HG02678 (cell line): ENCODE data around the gene FAM240A.

Experiments used
- ATAC-seq: cut with Tn5 transposase; IDR thresholded peaks from one replicate; pipeline ENCODE4 v1.9.1; 2021; ENCODE audit warnings: mild to moderate bottlenecking, moderate library complexity; ENCODE audit not compliant: unreplicated experiment

The FAM240A gene

GRCh38 chr3:46661776-46662766 is 49.7 kb downstream of the FAM240A start:
- no peak for ATAC-seq

- no peak for ATAC-seq
Measured at GRCh38 chr3:46662771-46663551, 50.6 kb downstream of the FAM240A start.

- no peak for ATAC-seq
Measured at GRCh38 chr3:46663591-46664135, 51.3 kb downstream of the FAM240A start.

- no peak for ATAC-seq
Measured at GRCh38 chr3:46664188-46664970, 52.1 kb downstream of the FAM240A start.

DNA sequence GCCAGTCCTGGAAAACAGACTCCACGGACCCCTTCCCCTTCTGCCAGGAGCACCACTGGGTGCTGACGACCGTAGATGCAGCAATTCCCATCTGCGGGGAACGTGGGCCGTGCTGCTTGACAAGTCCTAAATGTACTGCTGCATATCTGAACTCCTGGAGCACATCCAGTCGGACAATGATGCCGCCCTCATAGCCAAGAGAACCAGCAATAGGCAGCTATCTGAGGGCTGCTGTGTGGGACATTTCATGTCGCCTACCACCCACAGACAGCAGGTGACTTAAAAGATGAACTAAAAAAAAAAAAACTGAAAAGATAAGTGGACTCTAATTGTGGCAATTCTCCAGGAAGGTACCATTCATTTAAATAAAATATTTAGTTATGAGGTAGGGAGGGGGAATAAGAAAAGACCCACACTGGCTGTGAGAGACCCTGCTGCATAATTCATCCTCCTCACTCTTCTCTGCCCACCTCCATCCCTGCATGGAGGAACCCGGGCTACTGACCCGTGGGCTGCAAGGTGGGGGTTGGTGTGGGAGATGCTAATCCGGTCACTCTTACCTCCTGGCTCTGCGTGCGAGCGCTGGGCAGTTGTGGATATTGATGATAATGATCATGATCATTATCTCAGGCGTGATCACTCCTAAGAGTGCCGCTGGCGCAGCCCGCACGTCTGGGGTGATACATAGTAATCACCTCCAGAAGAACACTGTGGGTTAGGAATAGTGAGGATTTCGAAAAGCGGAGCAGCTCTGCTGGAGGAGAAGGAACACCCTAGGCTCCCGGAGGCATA is 52.8 kb downstream of the FAM240A start:
- no peak for ATAC-seq

- ATAC-seq: no peak
Measured at GRCh38 chr3:46665763-46666452, 53.6 kb downstream of the FAM240A start.

GRCh38 chr3:46666453-46666845 is 54.1 kb downstream of the FAM240A start:
- ATAC-seq: no peak

- ATAC-seq: no peak
Measured at GRCh38 chr3:46667061-46667621, 54.8 kb downstream of the FAM240A start.

DNA sequence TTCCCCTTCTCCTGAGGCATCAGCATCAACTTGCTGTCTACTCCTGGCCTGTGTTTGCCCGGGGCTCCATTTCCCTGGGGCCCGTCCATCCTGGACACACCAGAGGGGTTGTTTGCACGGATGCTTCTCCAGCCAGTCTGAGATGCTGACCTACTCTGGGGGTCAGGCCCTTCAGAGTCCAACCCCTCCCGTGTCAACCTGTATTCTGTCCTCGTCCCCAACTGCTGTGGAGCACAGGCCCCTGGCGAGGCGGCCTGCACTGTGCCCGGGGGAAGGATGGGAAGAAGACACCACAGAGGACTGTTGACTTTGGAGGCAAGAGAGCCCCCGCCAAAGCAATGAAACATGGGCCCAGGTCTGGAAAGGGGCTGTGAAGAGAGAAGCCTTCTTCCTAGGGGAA is 55.3 kb downstream of the FAM240A start:
- ATAC-seq: no peak

DNA sequence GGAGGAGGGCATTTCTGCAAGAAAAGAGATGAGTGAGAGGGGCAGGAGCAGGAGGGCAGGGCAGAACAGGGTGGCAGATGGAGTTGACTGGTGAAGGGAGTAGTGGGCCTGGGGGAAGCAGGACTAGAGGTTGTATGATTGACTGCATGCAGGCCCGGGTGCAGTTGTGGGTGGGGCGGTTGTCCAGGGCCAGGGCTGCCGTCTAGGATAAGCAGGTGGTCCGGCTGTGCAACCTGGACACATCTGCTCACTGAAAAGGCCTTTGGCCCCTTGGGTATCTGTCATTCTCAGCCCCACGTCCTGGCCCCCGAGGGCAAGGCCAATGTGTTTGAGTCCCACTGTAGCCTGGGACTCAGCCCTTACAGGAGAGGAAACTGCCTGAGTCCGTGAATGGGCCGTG is 55.8 kb downstream of the FAM240A start:
- ATAC-seq: no peak

DNA sequence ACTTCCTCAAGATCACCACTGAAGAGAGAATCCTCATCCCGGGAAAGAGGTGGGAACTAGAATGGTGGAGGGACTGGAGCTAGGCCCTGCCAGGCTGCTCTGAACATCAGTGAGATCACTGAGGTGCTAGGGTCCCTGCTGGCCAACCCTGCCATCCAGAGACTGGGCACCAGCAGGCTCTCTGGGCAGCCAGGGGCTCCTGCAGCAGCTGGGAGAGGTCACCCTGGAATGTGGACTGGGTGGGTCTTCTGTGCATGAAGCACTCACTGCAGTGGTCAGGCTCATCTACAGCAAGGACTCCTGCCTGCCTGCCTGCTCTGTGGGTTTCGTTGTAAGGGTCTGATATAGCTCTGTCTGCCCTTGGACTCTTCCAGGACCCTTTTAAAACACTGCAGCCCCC is 56.3 kb downstream of the FAM240A start:
- no peak for ATAC-seq

DNA sequence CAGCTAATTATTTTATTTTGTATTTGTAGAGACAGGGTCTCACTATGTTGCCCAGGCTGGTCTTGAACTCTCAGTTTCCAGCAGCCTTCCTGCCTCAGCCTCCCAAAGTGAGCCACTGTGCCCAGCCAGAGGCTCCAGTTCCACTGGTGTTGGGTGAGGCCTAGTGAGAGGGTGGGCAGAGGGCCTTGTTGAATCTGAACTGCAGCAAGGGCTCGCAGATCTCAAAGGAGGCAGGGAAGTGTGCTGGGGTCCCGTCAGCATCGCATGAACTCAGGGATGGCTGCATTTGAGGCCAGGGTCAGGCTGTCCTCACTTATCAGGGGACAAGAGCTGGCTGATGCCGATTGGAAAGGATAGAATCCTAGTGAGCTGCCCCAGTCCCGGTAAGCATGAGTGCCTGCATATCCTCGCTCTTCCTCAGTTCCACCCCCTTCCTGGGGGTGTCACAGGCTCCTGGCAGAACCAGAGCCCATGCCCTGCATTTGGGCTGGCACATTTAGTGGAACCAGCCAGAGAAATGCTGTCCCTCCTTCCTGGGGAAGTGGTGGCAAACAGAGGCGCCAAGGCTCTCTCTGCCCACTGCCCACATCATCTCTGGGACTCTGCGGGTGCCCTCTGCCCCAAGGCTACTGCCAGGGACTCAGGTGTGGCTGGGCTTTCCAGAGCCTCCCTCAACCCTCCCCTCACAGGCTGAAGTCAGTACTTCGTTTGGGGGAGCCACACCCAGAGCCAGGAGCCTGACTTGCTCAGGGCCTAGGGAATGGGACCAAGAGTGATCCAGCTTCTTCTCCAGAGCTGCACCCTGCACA is 57.1 kb downstream of the FAM240A start:
- no peak for ATAC-seq

- ATAC-seq: no peak
Measured at GRCh38 chr3:46670000-46670890, 57.9 kb downstream of the FAM240A start.

- ATAC-seq: no peak
Measured at GRCh38 chr3:46670891-46671427, 58.6 kb downstream of the FAM240A start.

DNA sequence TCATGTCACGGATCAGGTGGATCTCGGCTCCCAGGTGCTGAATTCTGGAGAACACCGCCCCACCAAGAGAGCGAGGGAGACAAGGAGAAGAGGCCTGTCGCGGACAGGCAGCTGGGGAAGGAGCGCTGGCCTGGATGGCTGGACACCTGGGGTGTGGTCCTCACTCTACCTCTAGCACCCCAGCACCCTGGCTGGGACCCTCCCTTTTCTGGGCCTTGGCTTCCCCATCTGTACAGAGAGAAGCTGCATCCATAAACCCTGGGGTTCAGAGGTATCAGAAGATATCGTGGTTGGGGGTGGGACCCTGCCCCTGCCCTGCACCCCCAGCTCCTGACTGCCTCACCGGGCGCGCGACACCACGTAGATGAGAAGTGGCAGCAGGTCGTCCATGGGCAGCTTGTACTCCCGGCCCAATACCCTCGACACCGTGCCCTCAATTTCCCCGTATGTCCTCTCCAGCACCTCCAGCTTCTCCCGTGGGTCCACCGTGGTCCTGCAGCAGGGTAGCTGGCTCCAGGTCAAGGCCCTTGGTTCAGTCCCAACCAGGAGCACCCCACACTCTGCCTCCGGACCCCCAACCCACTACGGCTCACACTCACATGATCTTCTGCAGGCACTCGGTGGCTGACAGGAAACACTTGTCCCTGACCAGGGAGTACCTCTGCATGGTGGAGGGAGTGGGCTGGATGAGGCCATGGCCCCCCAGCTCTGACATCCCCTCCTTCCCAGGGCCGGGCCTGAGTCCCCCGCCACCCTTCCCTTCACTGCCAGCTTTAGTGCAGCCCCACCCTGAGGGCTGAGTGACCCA is 59.4 kb downstream of the FAM240A start:
- no peak for ATAC-seq

- no peak for ATAC-seq
Measured at GRCh38 chr3:46672349-46672695, 60.0 kb downstream of the FAM240A start.
